ENCODE measurements around the gene OR52E6. TPM values are rescaled to one million over a fixed set of nuclear protein-coding genes. Genes with fewer than 3 reads are reported as not detected.

The OR52E6 gene
- total RNA-seq, 1 donor from 2014 or later: not detected

GRCh38 chr11:5837695-5838094 lies 4.0 kb downstream of the OR52E6 start:
- Mint-ChIP-seq H3K9me3 (no peaks in the 10 kb centered on the region), H3K27ac (no peak overlapping the region)

GRCh38 chr11:5833446-5833845 lies 8.3 kb downstream of the OR52E6 start:
- no peak for TF ChIP-seq CTCF (conservative IDR thresholded peaks at IDR 0.05)
- no peak overlapping the region for H3K4me3 Mint-ChIP-seq
- H3K9me3 Mint-ChIP-seq: no peaks in the 10 kb centered on the region
- no peak overlapping the region for H3K27ac Mint-ChIP-seq
- no peaks in the 10 kb centered on the region for H3K27me3 Mint-ChIP-seq
- DNase-seq (ENCODE audit: extremely low spot score, unreplicated experiment): no peak
- no peaks in the 10 kb centered on the region for H3K4me1 Mint-ChIP-seq (ENCODE audit: unreplicated experiment)
- H3K36me3 Mint-ChIP-seq: no peaks in the 10 kb centered on the region

More at GRCh38 chr11:5837695-5838094, 4.0 kb downstream of the OR52E6 start:
- H3K27me3 Mint-ChIP-seq: peaks cover 3% of the 10 kb centered on the region
- no peak for DNase-seq (ENCODE audit: extremely low spot score, unreplicated experiment)
- no peak for TF ChIP-seq CTCF (conservative IDR thresholded peaks at IDR 0.05)
- no peak overlapping the region for H3K4me3 Mint-ChIP-seq
- no peaks in the 10 kb centered on the region for H3K4me1 Mint-ChIP-seq (ENCODE audit: unreplicated experiment)
- no peaks in the 10 kb centered on the region for H3K36me3 Mint-ChIP-seq

DNA sequence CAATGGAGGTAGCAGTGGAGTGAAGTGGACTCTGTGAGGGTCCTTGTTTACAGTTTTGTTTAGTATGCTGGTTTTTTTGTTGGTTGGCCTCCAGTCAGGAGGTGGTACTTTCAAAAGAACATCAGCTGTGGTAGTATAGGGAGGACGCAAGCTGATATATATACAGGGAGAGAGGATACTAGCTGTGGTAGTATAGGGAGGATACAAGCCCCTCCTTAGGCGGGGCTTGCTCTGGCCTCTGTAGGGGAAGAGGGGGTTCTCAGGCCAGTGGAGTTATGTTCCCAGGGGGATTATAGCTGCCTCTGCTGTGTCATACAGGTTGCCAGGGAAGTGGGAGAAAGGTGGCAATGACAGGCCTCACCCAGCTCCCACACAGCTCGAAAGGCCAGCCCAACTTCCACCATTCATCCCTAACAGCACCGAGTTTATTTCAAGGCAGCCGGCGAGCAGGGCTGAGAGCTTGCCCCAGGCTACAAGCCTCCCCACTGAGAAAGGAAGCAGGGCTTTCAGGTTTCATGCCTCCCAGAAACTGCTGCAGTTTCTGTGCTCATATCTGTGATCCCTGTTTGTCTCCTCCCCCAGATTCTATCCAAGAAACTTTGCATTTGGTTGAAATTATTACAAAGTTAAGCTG lies 10.4 kb downstream of the OR52E6 start:
- Mint-ChIP-seq H3K27me3 (no peaks in the 10 kb centered on the region), H3K4me3 (no peak overlapping the region), H3K9me3 (no peaks in the 10 kb centered on the region), H3K4me1 (ENCODE audit: unreplicated experiment) (no peaks in the 10 kb centered on the region), H3K27ac (no peak overlapping the region), H3K36me3 (no peaks in the 10 kb centered on the region)
- DNase-seq (ENCODE audit: extremely low spot score, unreplicated experiment): no peak
- no peak for TF ChIP-seq CTCF (conservative IDR thresholded peaks at IDR 0.05)

GRCh38 chr11:5818245-5818886 lies 23.3 kb downstream of the OR52E6 start:
- no peaks in the 10 kb centered on the region for H3K36me3 Mint-ChIP-seq
- no peak overlapping the region for H3K4me3 Mint-ChIP-seq
- no peaks in the 10 kb centered on the region for H3K27me3 Mint-ChIP-seq
- no peak overlapping the region for H3K27ac Mint-ChIP-seq
- DNase-seq (ENCODE audit: extremely low spot score, unreplicated experiment): no peak
- no peak for TF ChIP-seq CTCF (conservative IDR thresholded peaks at IDR 0.05)
- H3K4me1 Mint-ChIP-seq (ENCODE audit: unreplicated experiment): no peaks in the 10 kb centered on the region
- H3K9me3 Mint-ChIP-seq: no peaks in the 10 kb centered on the region

- Mint-ChIP-seq H3K27ac (no peak overlapping the region), H3K4me1 (ENCODE audit: unreplicated experiment) (no peaks in the 10 kb centered on the region), H3K9me3 (no peaks in the 10 kb centered on the region), H3K36me3 (no peaks in the 10 kb centered on the region), H3K27me3 (peaks cover 1% of the 10 kb centered on the region), H3K4me3 (no peak overlapping the region)
- no peak for TF ChIP-seq CTCF (conservative IDR thresholded peaks at IDR 0.05)
- no peak for DNase-seq (ENCODE audit: extremely low spot score, unreplicated experiment)
Measured at GRCh38 chr11:5815534-5815933, 26.2 kb downstream of the OR52E6 start.
